Parathyroid adenoma (tissue), 2 donors: ENCODE data around the gene YJEFN3.

Experiments used
- H2AFZ ChIP-seq: fragments of 300-600 bp; sonication (generic); one replicate; pipeline ENCODE4 v1.7.0; 2017; ENCODE audit warnings: antibody characterized with exemption, mild to moderate bottlenecking
- H3K27ac ChIP-seq: fragments of 300-600 bp; sonication (generic); one replicate; pipeline ENCODE4 v1.7.0; 2017
- H3K27me3 ChIP-seq: fragments of 300-600 bp; sonication (generic); one replicate; pipeline ENCODE4 v1.7.0; 2017; ENCODE audit warnings: low read length; ENCODE audit not compliant: control insufficient read depth, insufficient read depth
- H3K36me3 ChIP-seq: fragments of 300-600 bp; sonication (generic); one replicate; pipeline ENCODE4 v1.7.0; 2017; ENCODE audit warnings: low read length; ENCODE audit not compliant: control insufficient read depth, insufficient read depth
- H3K4me1 ChIP-seq: fragments of 300-600 bp; sonication (generic); one replicate; pipeline ENCODE4 v1.7.0; 2017; ENCODE audit warnings: control low read depth
- H3K4me2 ChIP-seq: fragments of 300-600 bp; sonication (generic); one replicate; pipeline ENCODE4 v1.7.0; 2017; ENCODE audit warnings: low read length
- H3K4me3 ChIP-seq: fragments of 300-600 bp; sonication (generic); one replicate; pipeline ENCODE4 v1.7.0; 2017; ENCODE audit warnings: low read depth, low read length
- H3K79me2 ChIP-seq: fragments of 300-600 bp; sonication (generic); one replicate; pipeline ENCODE4 v1.7.0; 2017; ENCODE audit warnings: control low read depth
- H3K9ac ChIP-seq: fragments of 300-600 bp; sonication (generic); one replicate; pipeline ENCODE4 v1.7.0; 2017; ENCODE audit warnings: mild to moderate bottlenecking
- H3K9me3 ChIP-seq: fragments of 300-600 bp; sonication (generic); one replicate; pipeline ENCODE4 v1.7.0; 2017; ENCODE audit warnings: low read length; ENCODE audit not compliant: control insufficient read depth
- TF ChIP-seq, protein P1 (sequence below): fragments of 300-600 bp; sonication (generic); IDR thresholded peaks from one replicate; pipeline ENCODE4 v1.7.0; 2017; ENCODE audit warnings: antibody characterized with exemption, mild to moderate bottlenecking
- donor health status: primary hyperparathyroidism.

The YJEFN3 gene

DNA sequence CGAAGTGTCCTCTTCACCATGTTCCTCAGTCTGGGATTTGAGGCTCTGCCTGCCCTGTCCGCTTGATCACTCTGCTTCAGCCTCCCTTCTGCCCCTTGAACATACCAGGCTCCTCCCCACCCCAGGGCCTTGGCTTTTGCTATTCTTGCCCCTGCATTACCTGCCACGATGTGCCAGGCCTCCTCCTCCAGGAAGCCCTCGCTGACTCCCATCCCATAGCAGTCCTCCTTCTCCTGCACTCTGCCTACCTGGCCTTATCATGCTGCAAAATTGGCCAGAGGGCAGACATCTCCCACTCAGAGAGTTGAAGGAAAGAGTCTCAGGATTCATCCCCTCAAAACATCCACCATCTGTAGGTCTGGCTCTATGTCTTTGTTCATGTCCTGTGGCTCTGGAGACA is 2.2 kb downstream of the YJEFN3 start:
- H3K9ac ChIP-seq = no peak overlapping the region
- no peaks in the 10 kb centered on the region for H3K4me1 ChIP-seq
- H3K9me3 ChIP-seq = no peaks in the 10 kb centered on the region
- no peaks in the 10 kb centered on the region for H3K79me2 ChIP-seq
- no peaks in the 10 kb centered on the region for H3K27me3 ChIP-seq
- H3K4me2 ChIP-seq = no peak overlapping the region
- H3K4me3 ChIP-seq = no peak overlapping the region
- H3K36me3 ChIP-seq = no peaks in the 10 kb centered on the region
- no peak overlapping the region for H3K27ac ChIP-seq
- no peak overlapping the region for H2AFZ ChIP-seq
- TF ChIP-seq, protein P1, sequence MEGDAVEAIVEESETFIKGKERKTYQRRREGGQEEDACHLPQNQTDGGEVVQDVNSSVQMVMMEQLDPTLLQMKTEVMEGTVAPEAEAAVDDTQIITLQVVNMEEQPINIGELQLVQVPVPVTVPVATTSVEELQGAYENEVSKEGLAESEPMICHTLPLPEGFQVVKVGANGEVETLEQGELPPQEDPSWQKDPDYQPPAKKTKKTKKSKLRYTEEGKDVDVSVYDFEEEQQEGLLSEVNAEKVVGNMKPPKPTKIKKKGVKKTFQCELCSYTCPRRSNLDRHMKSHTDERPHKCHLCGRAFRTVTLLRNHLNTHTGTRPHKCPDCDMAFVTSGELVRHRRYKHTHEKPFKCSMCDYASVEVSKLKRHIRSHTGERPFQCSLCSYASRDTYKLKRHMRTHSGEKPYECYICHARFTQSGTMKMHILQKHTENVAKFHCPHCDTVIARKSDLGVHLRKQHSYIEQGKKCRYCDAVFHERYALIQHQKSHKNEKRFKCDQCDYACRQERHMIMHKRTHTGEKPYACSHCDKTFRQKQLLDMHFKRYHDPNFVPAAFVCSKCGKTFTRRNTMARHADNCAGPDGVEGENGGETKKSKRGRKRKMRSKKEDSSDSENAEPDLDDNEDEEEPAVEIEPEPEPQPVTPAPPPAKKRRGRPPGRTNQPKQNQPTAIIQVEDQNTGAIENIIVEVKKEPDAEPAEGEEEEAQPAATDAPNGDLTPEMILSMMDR = no peak

DNA sequence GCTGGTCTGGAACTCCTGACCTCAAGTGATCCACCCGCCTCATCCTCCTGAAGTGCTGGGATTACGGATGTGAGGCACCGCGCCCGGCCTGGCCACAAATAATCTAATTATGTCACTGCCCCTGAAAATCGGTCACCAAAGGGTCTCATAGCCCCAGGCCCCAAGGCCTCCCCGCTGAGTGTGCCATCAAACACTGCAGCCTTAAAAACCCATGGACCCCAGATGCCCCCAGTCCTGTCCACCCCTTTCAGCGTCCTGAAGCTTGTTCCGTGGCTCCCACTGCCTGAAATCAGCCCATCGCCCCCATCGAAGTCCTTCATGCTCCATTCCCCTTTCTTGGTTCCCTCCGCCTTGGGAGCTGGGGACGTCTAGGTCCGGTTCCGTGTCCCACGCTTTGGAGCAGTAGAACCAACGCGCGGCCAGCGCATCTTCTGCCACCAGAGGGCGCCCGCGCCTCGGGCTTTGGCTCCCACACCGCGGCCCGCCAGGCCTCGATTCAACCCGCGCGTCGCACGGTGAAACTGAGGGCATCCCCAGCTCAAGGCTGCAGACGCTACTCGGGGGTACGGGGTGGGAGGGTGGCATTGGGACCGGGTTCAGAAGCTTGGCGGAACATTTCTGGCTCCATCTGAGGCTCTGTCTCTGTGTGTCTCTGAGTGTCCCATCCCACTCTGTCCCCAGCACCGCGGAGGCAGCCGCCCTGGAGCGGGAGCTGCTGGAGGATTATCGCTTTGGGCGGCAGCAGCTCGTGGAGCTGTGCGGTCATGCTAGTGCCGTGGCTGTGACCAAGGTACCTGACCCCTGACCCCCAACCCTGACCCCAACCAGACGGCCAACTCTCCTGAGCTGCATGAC is 3.5 kb downstream of the YJEFN3 start:
- H3K9ac ChIP-seq = no peak overlapping the region

DNA sequence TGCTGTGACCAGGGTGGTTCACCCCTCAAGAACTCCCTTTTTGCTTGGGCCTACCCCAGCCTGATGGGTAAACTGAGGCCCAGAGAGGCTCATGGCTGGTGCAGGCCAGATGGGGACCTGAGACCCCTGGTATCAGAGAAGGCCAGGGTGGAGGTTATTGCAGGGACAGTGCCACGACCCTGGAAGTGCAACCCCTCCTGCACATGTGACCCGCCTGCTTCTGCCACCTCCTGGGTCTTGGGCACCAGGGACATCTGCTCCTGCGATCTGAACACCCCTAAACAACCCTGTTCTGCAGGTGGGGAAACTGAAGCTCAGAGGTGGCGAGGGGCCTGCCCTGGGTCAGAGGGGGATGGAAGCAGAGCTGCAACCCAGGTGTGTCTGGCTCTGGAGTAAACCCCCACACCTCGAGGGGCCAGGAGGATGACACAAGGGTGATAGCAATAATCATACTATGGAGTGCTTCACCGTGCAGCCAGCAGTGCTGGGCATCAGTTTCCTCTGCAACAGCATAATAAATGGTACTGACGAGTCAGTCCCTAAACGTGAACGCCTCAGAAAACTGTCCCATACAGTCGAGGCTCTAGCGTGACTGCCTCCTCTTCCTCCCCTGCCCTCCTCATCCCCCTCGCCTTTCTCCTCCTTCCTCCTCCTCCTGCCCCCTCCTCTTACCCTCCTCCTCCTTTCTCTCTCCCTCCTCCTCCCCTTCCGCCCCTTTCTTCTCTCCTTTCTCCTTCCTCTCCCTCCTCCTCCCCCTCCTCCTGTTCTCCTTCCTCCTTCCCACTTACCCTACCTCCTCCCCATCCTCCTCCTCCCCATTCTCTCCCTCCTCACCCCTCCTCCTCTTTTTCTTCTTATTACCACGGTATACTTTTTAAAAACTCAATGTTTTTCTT is 4.3 kb downstream of the YJEFN3 start:
- Histone ChIP-seq H3K27ac (no peak overlapping the region), H3K4me3 (no peak overlapping the region)
- TF ChIP-seq, protein P1 = no peak

More for the DNA sequence above, 3.5 kb downstream of the YJEFN3 start:
- TF ChIP-seq, protein P1 = peak; percentile 96
- Histone ChIP-seq H3K4me1 (no peaks in the 10 kb centered on the region), H3K4me3 (no peak overlapping the region), H2AFZ (no peak overlapping the region), H3K79me2 (no peaks in the 10 kb centered on the region), H3K27ac (no peak overlapping the region), H3K36me3 (no peaks in the 10 kb centered on the region), H3K27me3 (no peaks in the 10 kb centered on the region), H3K9me3 (no peaks in the 10 kb centered on the region), H3K4me2 (no peak overlapping the region)

DNA sequence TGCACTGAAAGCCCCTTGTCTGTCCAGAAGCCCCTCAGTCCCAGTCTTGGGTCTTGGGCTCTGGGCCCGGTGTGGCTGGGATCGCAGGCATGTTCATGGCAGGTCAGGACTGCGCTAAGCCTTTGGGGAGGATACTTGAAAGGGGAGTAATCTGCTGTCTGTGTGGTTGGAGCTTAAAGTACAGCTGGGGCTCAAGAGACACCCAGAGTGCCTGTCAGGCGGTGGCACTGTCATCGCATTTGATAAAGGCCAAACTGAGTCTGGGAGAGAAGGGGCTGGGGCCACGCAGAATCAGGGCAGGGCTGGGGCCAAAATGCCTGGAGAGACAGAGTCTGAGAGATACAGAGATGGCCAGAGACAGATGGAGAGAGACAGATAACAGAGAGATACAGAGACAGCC is 5.1 kb downstream of the YJEFN3 start:
- H3K9me3 ChIP-seq = no peaks in the 10 kb centered on the region
- no peaks in the 10 kb centered on the region for H3K79me2 ChIP-seq
- peaks cover 3% of the 10 kb centered on the region for H3K4me1 ChIP-seq
- no peaks in the 10 kb centered on the region for H3K27me3 ChIP-seq
- H3K4me3 ChIP-seq = no peak overlapping the region
- no peak overlapping the region for H2AFZ ChIP-seq
- H3K27ac ChIP-seq = no peak overlapping the region
- H3K9ac ChIP-seq = no peak overlapping the region
- TF ChIP-seq, protein P1 = no peak
- no peak overlapping the region for H3K4me2 ChIP-seq
- no peaks in the 10 kb centered on the region for H3K36me3 ChIP-seq

More for the DNA sequence above, 4.3 kb downstream of the YJEFN3 start:
- H3K27me3 ChIP-seq = no peaks in the 10 kb centered on the region
- H3K4me2 ChIP-seq = no peak overlapping the region
- no peaks in the 10 kb centered on the region for H3K9me3 ChIP-seq
- no peak overlapping the region for H2AFZ ChIP-seq
- H3K9ac ChIP-seq = no peak overlapping the region
- no peaks in the 10 kb centered on the region for H3K36me3 ChIP-seq
- H3K4me1 ChIP-seq = no peaks in the 10 kb centered on the region
- no peaks in the 10 kb centered on the region for H3K79me2 ChIP-seq
